Measurements from ENCODE around the gene RASSF1.
"Not testable (repeated sequence)": the region's sequence is repeated elsewhere in the genome, so short reads cannot be mapped to it uniquely, and the experiment has no call there.

RASSF1 gene

DNA sequence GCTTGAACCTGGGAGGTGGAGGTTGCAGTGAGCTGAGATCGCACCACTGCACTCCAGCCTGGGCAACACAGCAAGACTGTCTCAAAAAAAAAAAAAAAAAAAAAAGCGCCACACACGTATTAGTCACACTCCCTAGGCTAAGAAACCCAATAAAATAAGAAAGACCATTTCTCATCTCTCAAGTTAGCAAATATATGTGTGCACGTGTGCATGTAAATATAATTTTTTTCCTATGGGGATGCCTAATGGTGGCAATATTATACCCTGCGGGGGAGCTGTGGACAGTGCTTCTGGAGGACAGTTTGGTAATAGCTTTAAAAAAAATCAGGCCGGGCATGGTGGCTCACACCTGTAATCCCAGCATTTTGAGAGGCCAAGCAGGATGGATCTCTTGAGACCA is 56.5 kb downstream of the RASSF1 start:
- not testable (repeated sequence) for DNase-seq (ENCODE audit: low read depth)
